ENCODE results near the gene EDA. TPM values are rescaled to one million over a fixed set of nuclear protein-coding genes. Genes with fewer than 3 reads are reported as not detected.

Gene EDA
- total and polyA plus RNA-seq, 8 donors: 1.7 to 5.1 (median 3.6) TPM

GRCh38 chrX:70022616-70023015 is 406.7 kb downstream of the EDA start:
- H3K27ac ChIP-seq: no peak overlapping the region
- DNase-seq: no peak
- ATAC-seq: peak; percentile 60 to 83 (median 76)
- WGBS, 2 donors: 26 to 53% methylated on average over 4 of the region's 4 CpGs
- no peaks in the 10 kb centered on the region for H3K36me3 ChIP-seq
- intact Hi-C loops (cut with DNase I): no loop called here
- no peak for TF ChIP-seq CTCF (IDR thresholded peaks at IDR 0.05)
- no peaks in the 10 kb centered on the region for H3K9me3 ChIP-seq
- no peaks in the 10 kb centered on the region for H3K27me3 ChIP-seq
- no peak for FAIRE-seq
- no peak overlapping the region for H3K4me3 ChIP-seq
- H3K4me1 ChIP-seq: peaks cover 0 to 4% (median 0%) of the 10 kb centered on the region in 3 donors

- Histone ChIP-seq H3K9me3 (no peaks in the 10 kb centered on the region), H3K36me3 (no peaks in the 10 kb centered on the region), H3K27me3 (peaks cover 0 to 7% (median 0%) of the 10 kb centered on the region in 4 donors), H3K4me1 (peaks cover 0 to 4% (median 0%) of the 10 kb centered on the region in 3 donors), H3K4me3 (no peak overlapping the region), H3K27ac (no peak overlapping the region)
- intact Hi-C loops (cut with DNase I): no loop called here
- TF ChIP-seq CTCF (IDR thresholded peaks at IDR 0.05): no peak
- WGBS, 2 donors: 18 to 68% methylated on average over 1 of the region's 1 CpG
- ATAC-seq (no peak), DNase-seq (no peak), FAIRE-seq (no peak)
Measured at GRCh38 chrX:70025464-70025863, 409.6 kb downstream of the EDA start.

GRCh38 chrX:70026112-70026850 is 410.4 kb downstream of the EDA start:
- TF ChIP-seq CTCF (IDR thresholded peaks at IDR 0.05): no peak
- Histone ChIP-seq H3K9me3 (no peaks in the 10 kb centered on the region), H3K4me1 (peaks cover 0 to 4% (median 0%) of the 10 kb centered on the region in 3 donors), H3K27me3 (peaks cover 0 to 12% (median 0%) of the 10 kb centered on the region in 4 donors), H3K36me3 (no peaks in the 10 kb centered on the region), H3K4me3 (no peak overlapping the region), H3K27ac (no peak overlapping the region)
- DNase-seq: no peak
- ATAC-seq: no peak
- WGBS, 2 donors: 47 to 63% methylated on average over 1 of the region's 1 CpG
- FAIRE-seq: no peak
- intact Hi-C loops (cut with DNase I): no loop called here

GRCh38 chrX:70026851-70027200 is 410.9 kb downstream of the EDA start:
- intact Hi-C loops (cut with DNase I): no loop called here
- Histone ChIP-seq H3K27me3 (peaks cover 0 to 17% (median 0%) of the 10 kb centered on the region in 4 donors), H3K9me3 (no peaks in the 10 kb centered on the region), H3K36me3 (no peaks in the 10 kb centered on the region), H3K4me3 (no peak overlapping the region), H3K4me1 (peaks cover 0 to 3% (median 0%) of the 10 kb centered on the region in 3 donors), H3K27ac (no peak overlapping the region)
- TF ChIP-seq CTCF (IDR thresholded peaks at IDR 0.05): no peak
- ATAC-seq (no peak), DNase-seq (no peak), FAIRE-seq (no peak)
- 63 to 65% methylated on average over 4 of the region's 4 CpGs for WGBS, 2 donors

GRCh38 chrX:70029863-70030262 is 413.9 kb downstream of the EDA start:
- intact Hi-C loops (cut with DNase I): loop anchor here in 1 of 3 donors (10.0 kb wide), 1 partner anchor 485 kb away; no protein-coding TSS in a partner anchor
- H3K27ac ChIP-seq: no peak overlapping the region
- no peak for FAIRE-seq
- no peak for TF ChIP-seq CTCF (IDR thresholded peaks at IDR 0.05)
- H3K27me3 ChIP-seq: peaks cover 0 to 17% (median 0%) of the 10 kb centered on the region in 4 donors
- no peak overlapping the region for H3K4me3 ChIP-seq
- peak in 1 of 4 donors; percentile 10 for ATAC-seq
- H3K4me1 ChIP-seq: no peaks in the 10 kb centered on the region
- WGBS, 2 donors: 24 to 37% methylated on average over 4 of the region's 4 CpGs
- no peaks in the 10 kb centered on the region for H3K36me3 ChIP-seq
- DNase-seq: no peak
- H3K9me3 ChIP-seq: no peaks in the 10 kb centered on the region
